Fibroblast of mammary gland (primary cell): ENCODE measurements around the gene GLT1D1.
"Not testable (repeated sequence)": the region's sequence is repeated elsewhere in the genome, so short reads cannot be mapped to it uniquely, and the experiment has no call there.

Source experiments
- DNase-seq: peaks from one replicate; pipeline ENCODE4 v3.0.0-alpha.2; 2010; ENCODE audit warnings: low read depth
- H3K4me3 ChIP-seq: 2 replicates; pipeline ENCODE4 v1.5.1; 2011; ENCODE audit warnings: low read depth, mild to moderate bottlenecking, low read length, moderate library complexity; ENCODE audit not compliant: control insufficient read depth
- CTCF ChIP-seq: conservative IDR thresholded peaks from 2 replicates; pipeline ENCODE4 v1.5.1; 2011; ENCODE audit warnings: low read depth, low read length, inconsistent platforms; ENCODE audit not compliant: control insufficient read depth, insufficient read depth

GLT1D1 gene

GRCh38 chr12:128844031-128844635 is 9.1 kb upstream of the GLT1D1 start:
- TF ChIP-seq CTCF: no peak
- DNase-seq: no peak
- H3K4me3 ChIP-seq: no peak overlapping the region

GRCh38 chr12:128846671-128847070 is 6.6 kb upstream of the GLT1D1 start:
- H3K4me3 ChIP-seq, DNase-seq: not testable (repeated sequence)

DNA sequence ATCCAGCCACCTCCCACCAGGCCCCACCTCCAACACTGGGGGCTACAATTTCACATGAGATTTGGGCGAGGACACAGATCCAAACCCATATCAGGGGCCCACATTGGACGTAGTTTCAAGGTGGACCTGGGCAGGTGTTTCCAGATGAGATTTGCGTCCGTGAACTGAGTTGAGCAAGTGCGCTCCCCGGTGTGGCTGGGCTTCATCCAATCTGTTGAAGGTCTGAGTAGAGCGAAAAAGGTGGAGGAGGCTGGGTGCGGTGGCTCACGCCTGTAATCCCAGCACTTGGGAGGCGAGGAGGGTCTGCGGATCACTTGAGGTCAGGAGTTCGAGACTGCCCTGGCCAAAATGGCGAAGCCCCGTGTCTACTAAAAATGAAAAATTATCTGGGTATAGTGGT is 4.9 kb upstream of the GLT1D1 start:
- DNase-seq: no peak
- H3K4me3 ChIP-seq: no peak overlapping the region
- no peak for TF ChIP-seq CTCF

- not testable (repeated sequence) for DNase-seq, H3K4me3 ChIP-seq
Measured at GRCh38 chr12:128849806-128850205, 3.5 kb upstream of the GLT1D1 start.

GRCh38 chr12:128850400-128850799 is 2.9 kb upstream of the GLT1D1 start:
- H3K4me3 ChIP-seq: no peak overlapping the region
- no peak for DNase-seq
- no peak for TF ChIP-seq CTCF

DNA sequence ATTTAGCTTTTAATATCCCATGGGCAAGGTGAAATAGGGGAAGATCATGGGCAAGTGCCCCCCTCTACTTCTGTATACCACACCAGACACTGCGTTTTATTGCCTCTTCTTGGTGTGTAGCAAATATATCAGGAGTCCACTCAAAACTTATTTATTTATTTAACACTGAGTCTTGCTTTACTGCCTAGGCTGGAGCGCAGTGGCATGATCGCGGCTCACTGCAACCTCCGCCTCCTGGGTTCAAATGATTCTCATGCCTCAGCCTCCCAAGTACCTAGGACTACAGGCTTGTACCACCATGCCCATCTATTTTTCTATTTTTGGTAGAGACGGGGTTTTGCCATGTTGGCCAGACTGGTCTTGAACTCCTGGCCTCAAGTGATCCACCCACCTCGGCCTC is 1.8 kb upstream of the GLT1D1 start:
- not testable (repeated sequence) for H3K4me3 ChIP-seq, DNase-seq

GRCh38 chr12:128852026-128852698 is 1.1 kb upstream of the GLT1D1 start:
- H3K4me3 ChIP-seq: no peak overlapping the region
- no peak for DNase-seq
- TF ChIP-seq CTCF: no peak

GRCh38 chr12:128853600-128854197 is 421 bp downstream of the GLT1D1 start:
- TF ChIP-seq CTCF: no peak
- H3K4me3 ChIP-seq: no peak overlapping the region
- no peak for DNase-seq
